ENCODE data around the gene OR51T1.

Gene OR51T1

DNA sequence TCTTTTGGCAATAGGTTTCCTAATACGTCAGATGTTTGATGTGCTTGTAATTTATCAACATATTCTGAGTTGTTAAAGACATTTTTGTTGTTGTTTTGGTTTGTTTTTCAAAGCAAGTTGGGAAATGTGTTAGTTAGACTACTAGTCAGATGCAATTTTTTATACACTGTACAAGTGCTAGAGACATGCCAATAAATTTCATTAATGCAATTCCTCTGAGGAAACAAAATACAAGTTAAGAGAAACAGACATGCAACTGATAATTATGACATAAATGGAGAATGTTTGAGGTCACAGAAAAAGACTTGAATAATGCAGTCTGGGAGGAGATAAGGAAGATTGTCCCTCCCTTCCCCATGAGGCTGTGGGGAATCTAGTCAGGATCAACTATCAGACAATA, 5.9 kb downstream of the OR51T1 start:
- Histone ChIP-seq H2BK12ac (ENCODE audit: low read length in 2 of 2) (no peak overlapping the region), H3K4ac (ENCODE audit: low read depth in 1 of 2, low read length in 2 of 2) (no peak overlapping the region), H3K9me3 (ENCODE audit: control insufficient read depth, low read length) (no peaks in the 10 kb centered on the region), H3K4me1 (ENCODE audit: control insufficient read depth, insufficient read depth, low read depth, low read length) (no peaks in the 10 kb centered on the region), H4K8ac (ENCODE audit: low read length) (no peak overlapping the region), H3K79me1 (replicated peaks; ENCODE audit: low read length, poor library complexity, severe bottlenecking) (no peaks in the 10 kb centered on the region), H2BK120ac (ENCODE audit: low read depth, low read length) (no peak overlapping the region), H2BK5ac (ENCODE audit: low read depth, low read length, poor library complexity, severe bottlenecking) (no peak overlapping the region), H3K27ac (ENCODE audit: low read length, poor library complexity, severe bottlenecking) (no peak overlapping the region), H4K91ac (ENCODE audit: low read length) (no peak overlapping the region), H3K4me2 (ENCODE audit: low read length, poor library complexity, severe bottlenecking) (no peak overlapping the region), H3K36me3 (ENCODE audit: control insufficient read depth in 1 of 2, insufficient read depth in 2 of 2, low read depth in 1 of 2, low read length in 2 of 2) (no peaks in the 10 kb centered on the region), H2AFZ (ENCODE audit: low read depth, low read length) (no peak overlapping the region), H2BK15ac (ENCODE audit: low read depth, poor library complexity, severe bottlenecking) (no peak overlapping the region), H3K27me3 (ENCODE audit: control insufficient read depth in 1 of 2, insufficient read depth in 1 of 2, low read length in 2 of 2) (no peaks in the 10 kb centered on the region), H3K4me3 (ENCODE audit: insufficient read depth in 1 of 2, low read depth in 1 of 2, low read length in 2 of 2) (no peak overlapping the region), H3K18ac (ENCODE audit: low read depth in 1 of 2, low read length in 2 of 2) (no peak overlapping the region), H3K9ac (ENCODE audit: low read length) (no peak overlapping the region), H3K23ac (ENCODE audit: low read length in 2 of 2) (no peak overlapping the region), H3K14ac (ENCODE audit: low read length in 2 of 2) (no peak overlapping the region), H2AK5ac (ENCODE audit: low read length, severe bottlenecking) (no peak overlapping the region)
- no peak for DNase-seq
- 0% methylated on average over 1 of the region's 1 CpG for WGBS

- Histone ChIP-seq H3K4me1 (ENCODE audit: control insufficient read depth, insufficient read depth, low read depth, low read length) (no peaks in the 10 kb centered on the region), H2AFZ (ENCODE audit: low read depth, low read length) (no peak overlapping the region), H2BK120ac (ENCODE audit: low read depth, low read length) (no peak overlapping the region), H4K8ac (ENCODE audit: low read length) (no peak overlapping the region), H3K9me3 (ENCODE audit: control insufficient read depth, low read length) (no peaks in the 10 kb centered on the region), H2BK15ac (ENCODE audit: low read depth, poor library complexity, severe bottlenecking) (no peak overlapping the region), H3K27me3 (ENCODE audit: control insufficient read depth in 1 of 2, insufficient read depth in 1 of 2, low read length in 2 of 2) (no peaks in the 10 kb centered on the region), H3K4me2 (ENCODE audit: low read length, poor library complexity, severe bottlenecking) (no peak overlapping the region), H3K14ac (ENCODE audit: low read length in 2 of 2) (no peak overlapping the region), H3K18ac (ENCODE audit: low read depth in 1 of 2, low read length in 2 of 2) (no peak overlapping the region), H3K23ac (ENCODE audit: low read length in 2 of 2) (no peak overlapping the region), H3K27ac (ENCODE audit: low read length, poor library complexity, severe bottlenecking) (no peak overlapping the region), H3K79me1 (replicated peaks; ENCODE audit: low read length, poor library complexity, severe bottlenecking) (no peaks in the 10 kb centered on the region), H2AK5ac (ENCODE audit: low read length, severe bottlenecking) (no peak overlapping the region), H3K9ac (ENCODE audit: low read length) (no peak overlapping the region), H3K4me3 (ENCODE audit: insufficient read depth in 1 of 2, low read depth in 1 of 2, low read length in 2 of 2) (no peak overlapping the region), H3K36me3 (ENCODE audit: control insufficient read depth in 1 of 2, insufficient read depth in 2 of 2, low read depth in 1 of 2, low read length in 2 of 2) (no peaks in the 10 kb centered on the region), H3K4ac (ENCODE audit: low read depth in 1 of 2, low read length in 2 of 2) (no peak overlapping the region), H4K91ac (ENCODE audit: low read length) (no peak overlapping the region), H2BK5ac (ENCODE audit: low read depth, low read length, poor library complexity, severe bottlenecking) (no peak overlapping the region), H2BK12ac (ENCODE audit: low read length in 2 of 2) (peak overlapping the region in 1 of 2 experiments; percentile 39)
- no peak for DNase-seq
- WGBS, result 79% methylated on average over 2 of the region's 2 CpGs
Observed at GRCh38 chr11:4890279-4890678, 8.6 kb downstream of the OR51T1 start.

DNA sequence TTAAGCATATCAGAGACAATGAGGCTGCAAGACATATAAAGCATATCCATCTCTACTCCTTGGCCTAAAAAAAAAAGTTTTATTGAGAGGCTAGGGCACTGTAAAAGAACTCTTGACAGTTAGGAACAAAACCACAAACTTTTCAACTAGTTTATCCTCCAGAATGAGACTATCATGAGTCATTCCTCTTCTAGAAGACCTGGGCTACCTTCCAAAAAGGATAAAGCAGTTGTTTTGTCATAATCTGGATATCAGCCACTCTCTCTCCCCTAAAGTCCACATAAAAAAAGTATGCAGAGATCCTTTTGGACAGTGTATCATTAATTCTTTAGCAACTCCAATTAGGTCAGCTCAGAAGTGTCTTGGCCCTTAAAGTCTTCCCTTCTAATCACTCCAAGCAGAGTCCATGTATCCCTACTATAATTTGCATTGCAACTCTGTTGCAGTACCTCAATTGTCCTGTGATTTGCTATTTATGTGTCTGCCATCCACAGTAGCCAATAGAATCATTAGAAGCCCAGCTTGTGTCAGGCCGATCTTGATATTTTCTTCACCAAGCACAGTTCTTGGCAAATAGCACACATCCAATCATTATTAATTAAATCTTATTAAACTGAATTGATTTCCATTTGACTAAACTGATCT, 10.4 kb downstream of the OR51T1 start:
- H3K4ac ChIP-seq (ENCODE audit: low read depth in 1 of 2, low read length in 2 of 2), result no peak overlapping the region
- H3K9ac ChIP-seq (ENCODE audit: low read length), result no peak overlapping the region
- H4K8ac ChIP-seq (ENCODE audit: low read length), result no peak overlapping the region
- no peak overlapping the region for H3K4me2 ChIP-seq (ENCODE audit: low read length, poor library complexity, severe bottlenecking)
- no peaks in the 10 kb centered on the region for H3K36me3 ChIP-seq (ENCODE audit: control insufficient read depth in 1 of 2, insufficient read depth in 2 of 2, low read depth in 1 of 2, low read length in 2 of 2)
- H2BK120ac ChIP-seq (ENCODE audit: low read depth, low read length), result no peak overlapping the region
- no peaks in the 10 kb centered on the region for H3K9me3 ChIP-seq (ENCODE audit: control insufficient read depth, low read length)
- H2BK5ac ChIP-seq (ENCODE audit: low read depth, low read length, poor library complexity, severe bottlenecking), result no peak overlapping the region
- no peaks in the 10 kb centered on the region for H3K79me1 ChIP-seq (replicated peaks; ENCODE audit: low read length, poor library complexity, severe bottlenecking)
- H3K27ac ChIP-seq (ENCODE audit: low read length, poor library complexity, severe bottlenecking), result no peak overlapping the region
- no peaks in the 10 kb centered on the region for H3K4me1 ChIP-seq (ENCODE audit: control insufficient read depth, insufficient read depth, low read depth, low read length)
- no peak overlapping the region for H4K91ac ChIP-seq (ENCODE audit: low read length)
- H2AFZ ChIP-seq (ENCODE audit: low read depth, low read length), result no peak overlapping the region
- H2BK12ac ChIP-seq (ENCODE audit: low read length in 2 of 2), result no peak overlapping the region
- no peak overlapping the region for H3K14ac ChIP-seq (ENCODE audit: low read length in 2 of 2)
- WGBS, result no CpG with 5 or more reads among the region's 1 CpG
- peak; percentile 75 for DNase-seq
- no peaks in the 10 kb centered on the region for H3K27me3 ChIP-seq (ENCODE audit: control insufficient read depth in 1 of 2, insufficient read depth in 1 of 2, low read length in 2 of 2)
- H2BK15ac ChIP-seq (ENCODE audit: low read depth, poor library complexity, severe bottlenecking), result no peak overlapping the region
- no peak overlapping the region for H3K18ac ChIP-seq (ENCODE audit: low read depth in 1 of 2, low read length in 2 of 2)
- no peak overlapping the region for H2AK5ac ChIP-seq (ENCODE audit: low read length, severe bottlenecking)
- no peak overlapping the region for H3K4me3 ChIP-seq (ENCODE audit: insufficient read depth in 1 of 2, low read depth in 1 of 2, low read length in 2 of 2)
- H3K23ac ChIP-seq (ENCODE audit: low read length in 2 of 2), result no peak overlapping the region

DNA sequence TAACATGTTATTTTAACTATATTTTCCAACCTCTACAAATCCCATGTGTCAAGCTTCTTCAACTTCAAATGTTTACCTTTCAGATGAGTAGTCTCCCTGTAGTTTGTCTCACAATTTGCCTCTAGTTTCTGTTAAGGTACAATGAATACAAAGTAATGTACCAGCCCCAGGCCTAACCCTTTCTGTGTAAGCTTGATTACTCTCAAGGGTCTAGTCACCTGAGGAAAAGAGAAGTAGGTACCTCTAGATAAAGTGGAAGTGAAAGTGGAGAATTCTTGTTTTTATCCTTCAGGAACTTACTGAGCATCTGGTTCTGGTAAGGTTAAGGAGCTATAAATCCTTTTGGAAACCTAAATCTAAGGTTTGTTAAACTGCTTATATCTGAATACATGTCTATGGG, 21.8 kb downstream of the OR51T1 start, which contains the start of gene OR51A7:
Gene OR51A7, plus strand, starts transcription at position 300 of the 400 bp plus-strand sequence. CDS start 3,587 bp downstream, outside the sequence.
- Histone ChIP-seq H3K4ac (ENCODE audit: low read depth in 1 of 2, low read length in 2 of 2) (no peak within 1 kb of the TSS), H2AK5ac (ENCODE audit: low read length, severe bottlenecking) (no peak within 1 kb of the TSS), H3K9ac (ENCODE audit: low read length) (no peak within 1 kb of the TSS), H3K27me3 (ENCODE audit: control insufficient read depth in 1 of 2, insufficient read depth in 1 of 2, low read length in 2 of 2) (no peaks in the 10 kb centered on the region), H3K18ac (ENCODE audit: low read depth in 1 of 2, low read length in 2 of 2) (no peak within 1 kb of the TSS), H2BK5ac (ENCODE audit: low read depth, low read length, poor library complexity, severe bottlenecking) (no peak within 1 kb of the TSS), H3K4me1 (ENCODE audit: control insufficient read depth, insufficient read depth, low read depth, low read length) (no peaks in the 10 kb centered on the region), H3K23ac (ENCODE audit: low read length in 2 of 2) (no peak within 1 kb of the TSS), H2BK12ac (ENCODE audit: low read length in 2 of 2) (no peak within 1 kb of the TSS), H3K9me3 (ENCODE audit: control insufficient read depth, low read length) (peaks cover 11% of the 10 kb centered on the region), H4K8ac (ENCODE audit: low read length) (no peak within 1 kb of the TSS), H2BK15ac (ENCODE audit: low read depth, poor library complexity, severe bottlenecking) (no peak within 1 kb of the TSS), H3K4me2 (ENCODE audit: low read length, poor library complexity, severe bottlenecking) (no peak within 1 kb of the TSS), H2AFZ (ENCODE audit: low read depth, low read length) (no peak within 1 kb of the TSS), H3K36me3 (ENCODE audit: control insufficient read depth in 1 of 2, insufficient read depth in 2 of 2, low read depth in 1 of 2, low read length in 2 of 2) (no peaks in the 10 kb centered on the region), H3K14ac (ENCODE audit: low read length in 2 of 2) (no peak within 1 kb of the TSS), H2BK120ac (ENCODE audit: low read depth, low read length) (no peak within 1 kb of the TSS), H3K79me1 (replicated peaks; ENCODE audit: low read length, poor library complexity, severe bottlenecking) (no peaks in the 10 kb centered on the region), H3K27ac (ENCODE audit: low read length, poor library complexity, severe bottlenecking) (no peak within 1 kb of the TSS), H3K4me3 (ENCODE audit: insufficient read depth in 1 of 2, low read depth in 1 of 2, low read length in 2 of 2) (no peak within 1 kb of the TSS), H4K91ac (ENCODE audit: low read length) (no peak within 1 kb of the TSS)
- DNase-seq, result no peak
